GM19351 (cell line): ENCODE data around the gene MLIP.
"Not testable (repeated sequence)": the region's sequence is repeated elsewhere in the genome, so short reads cannot be mapped to it uniquely, and the experiment has no call there.

Experiments
- ATAC-seq: cut with Tn5 transposase; IDR thresholded peaks from one replicate; pipeline ENCODE4 v1.9.1; 2021; ENCODE audit warnings: mild to moderate bottlenecking, moderate library complexity; ENCODE audit not compliant: unreplicated experiment

Gene MLIP

GRCh38 chr6:54111341-54112045 lies at the start of gene MLIP:
Gene MLIP, plus strand, starts transcription at chr6:54111443. Its CDS starts 37 bp downstream, at chr6:54111480.
- ATAC-seq = no peak

- ATAC-seq = no peak
Measured at GRCh38 chr6:54063228-54063539, 48.1 kb upstream of the MLIP start.

- no peak for ATAC-seq
Measured at GRCh38 chr6:54068694-54069093, 42.5 kb upstream of the MLIP start.

- no peak for ATAC-seq
Measured at GRCh38 chr6:54070025-54070424, 41.2 kb upstream of the MLIP start.

GRCh38 chr6:54071821-54072340 lies 39.4 kb upstream of the MLIP start:
- ATAC-seq = no peak

GRCh38 chr6:54072635-54073313 lies 38.5 kb upstream of the MLIP start:
- ATAC-seq = no peak

- ATAC-seq = no peak
Measured at GRCh38 chr6:54073487-54073886, 37.8 kb upstream of the MLIP start.

- no peak for ATAC-seq
Measured at GRCh38 chr6:54074109-54074508, 37.1 kb upstream of the MLIP start.

GRCh38 chr6:54074578-54075195 lies 36.6 kb upstream of the MLIP start:
- ATAC-seq = no peak

GRCh38 chr6:54076159-54076789 lies 35.0 kb upstream of the MLIP start:
- ATAC-seq = no peak

- not testable (repeated sequence) for ATAC-seq
Measured at GRCh38 chr6:54081499-54081898, 29.7 kb upstream of the MLIP start.

GRCh38 chr6:54083287-54083686 lies 28.0 kb upstream of the MLIP start:
- no peak for ATAC-seq

- no peak for ATAC-seq
Measured at GRCh38 chr6:54084231-54084630, 27.0 kb upstream of the MLIP start.

- no peak for ATAC-seq
Measured at GRCh38 chr6:54085047-54085446, 26.2 kb upstream of the MLIP start.

GRCh38 chr6:54085541-54085940 lies 25.7 kb upstream of the MLIP start:
- no peak for ATAC-seq

GRCh38 chr6:54086439-54086838 lies 24.8 kb upstream of the MLIP start:
- ATAC-seq = no peak

- no peak for ATAC-seq
Measured at GRCh38 chr6:54087721-54088120, 23.5 kb upstream of the MLIP start.

GRCh38 chr6:54093326-54093948 lies 17.8 kb upstream of the MLIP start:
- ATAC-seq = no peak

- no peak for ATAC-seq
Measured at GRCh38 chr6:54094293-54094692, 16.9 kb upstream of the MLIP start.

GRCh38 chr6:54094786-54095185 lies 16.5 kb upstream of the MLIP start:
- ATAC-seq = no peak

- ATAC-seq = no peak
Measured at GRCh38 chr6:54095723-54096122, 15.5 kb upstream of the MLIP start.
